Activated T-cell treated with anti-CD3 and anti-CD28 coated beads, Interleukin-2, amount 50 U/mL, for 72 hours (primary cell): ENCODE data around the gene COX14. TPM values are rescaled to one million over a fixed set of nuclear protein-coding genes. Genes with fewer than 3 reads are reported as not detected.

Source experiments
- ATAC-seq, 2 donors: fragments of 150-1000 bp; cut with Tn5 transposase; replicated peaks in 1 of 2; 2 replicates each; pipeline ENCODE4 v1.10.0; 2021; ENCODE audit warnings: moderate library complexity in 2 of 2, mild to moderate bottlenecking in 1 of 2
- DNase-seq, 2 donors: peaks; one replicate each; pipeline ENCODE4 v3.0.0; 2021 to 2022; ENCODE audit warnings: mixed read lengths in 1 of 2
- H3K27ac Mint-ChIP-seq: one replicate; pipeline ENCODE4 v1.8.0; 2022; ENCODE audit warnings: mild to moderate bottlenecking, moderate library complexity, mixed read lengths
- H3K27me3 Mint-ChIP-seq: one replicate; pipeline ENCODE4 v1.8.0; 2022; ENCODE audit warnings: low read depth, mixed read lengths
- H3K36me3 Mint-ChIP-seq, 2 donors: one replicate each; pipeline ENCODE4 v1.8.0; 2022; ENCODE audit warnings: mixed read lengths in 2 of 2, mild to moderate bottlenecking in 1 of 2; ENCODE audit not compliant: insufficient read depth in 2 of 2
- H3K4me1 Mint-ChIP-seq: one replicate; pipeline ENCODE4 v1.8.0; 2022; ENCODE audit warnings: low read depth, mixed read lengths
- H3K4me3 Mint-ChIP-seq, 2 donors: one replicate each; pipeline ENCODE4 v1.8.0; 2022; ENCODE audit warnings: mild to moderate bottlenecking in 2 of 2, mixed read lengths in 2 of 2, moderate library complexity in 2 of 2
- H3K9me3 Mint-ChIP-seq, 2 donors: one replicate each; pipeline ENCODE4 v1.8.0; 2022; ENCODE audit warnings: mixed read lengths in 2 of 2
- total RNA-seq, 2 donors: library from RNA; stranded (reverse); gene quantifications; one replicate each; pipeline ENCODE4 v1.2.3, GENCODE V29; 2022

COX14 gene
- total RNA-seq, 2 donors from 2014 or later = 41.5 to 50.1 TPM

GRCh38 chr12:50105913-50106450 lies 6.1 kb upstream of the COX14 start:
- Mint-ChIP-seq H3K4me3 (no peak overlapping the region), H3K27ac (no peak overlapping the region), H3K36me3 (no peaks in the 10 kb centered on the region), H3K4me1 (peaks cover 15% of the 10 kb centered on the region), H3K27me3 (peaks cover 7% of the 10 kb centered on the region), H3K9me3 (no peaks in the 10 kb centered on the region)
- ATAC-seq (no peak), DNase-seq (no peak)

GRCh38 chr12:50106907-50107306 lies 5.1 kb upstream of the COX14 start:
- H3K4me1 Mint-ChIP-seq = peaks cover 22% of the 10 kb centered on the region
- no peak overlapping the region for H3K4me3 Mint-ChIP-seq
- H3K27me3 Mint-ChIP-seq = peaks cover 7% of the 10 kb centered on the region
- ATAC-seq = no peak
- no peaks in the 10 kb centered on the region for H3K9me3 Mint-ChIP-seq
- no peaks in the 10 kb centered on the region for H3K36me3 Mint-ChIP-seq
- DNase-seq = no peak
- no peak overlapping the region for H3K27ac Mint-ChIP-seq

GRCh38 chr12:50107416-50108268 lies 4.4 kb upstream of the COX14 start:
- peaks cover 7% of the 10 kb centered on the region for H3K27me3 Mint-ChIP-seq
- DNase-seq = no peak
- H3K9me3 Mint-ChIP-seq = no peaks in the 10 kb centered on the region
- H3K27ac Mint-ChIP-seq = no peak overlapping the region
- H3K4me1 Mint-ChIP-seq = peaks cover 22% of the 10 kb centered on the region
- H3K36me3 Mint-ChIP-seq = peaks cover 4% of the 10 kb centered on the region in 2 donors
- no peak for ATAC-seq
- no peak overlapping the region for H3K4me3 Mint-ChIP-seq

GRCh38 chr12:50109319-50109718 lies 2.7 kb upstream of the COX14 start:
- H3K4me3 Mint-ChIP-seq = no peak overlapping the region
- ATAC-seq = no peak
- peaks cover 7% of the 10 kb centered on the region for H3K27me3 Mint-ChIP-seq
- peaks cover 27% of the 10 kb centered on the region for H3K4me1 Mint-ChIP-seq
- H3K9me3 Mint-ChIP-seq = no peaks in the 10 kb centered on the region
- DNase-seq = no peak
- H3K27ac Mint-ChIP-seq = no peak overlapping the region
- peaks cover 4 to 6% of the 10 kb centered on the region in 2 donors for H3K36me3 Mint-ChIP-seq

- Mint-ChIP-seq H3K27ac (peak overlapping the region; percentile 4), H3K27me3 (peaks cover 7% of the 10 kb centered on the region), H3K36me3 (peaks cover 6 to 8% of the 10 kb centered on the region in 2 donors), H3K4me1 (peaks cover 29% of the 10 kb centered on the region), H3K4me3 (peak overlapping the region; percentile 25 to 64), H3K9me3 (no peaks in the 10 kb centered on the region)
- no peak for ATAC-seq
- no peak for DNase-seq
These were observed 1.8 kb upstream of the COX14 start for GRCh38 chr12:50110127-50110761.

GRCh38 chr12:50110762-50111351 lies 1.2 kb upstream of the COX14 start:
- Mint-ChIP-seq H3K9me3 (no peaks in the 10 kb centered on the region), H3K27ac (no peak overlapping the region), H3K36me3 (peaks cover 6 to 13% of the 10 kb centered on the region in 2 donors), H3K4me3 (peak overlapping the region; percentile 92 to 98), H3K27me3 (peaks cover 2% of the 10 kb centered on the region), H3K4me1 (peaks cover 35% of the 10 kb centered on the region)
- ATAC-seq (no peak), DNase-seq (no peak)

- Mint-ChIP-seq H3K36me3 (peaks cover 6 to 14% of the 10 kb centered on the region in 2 donors), H3K27me3 (no peaks in the 10 kb centered on the region), H3K4me3 (peak overlapping the region; percentile 92 to 98), H3K9me3 (no peaks in the 10 kb centered on the region), H3K27ac (peak overlapping the region; percentile 88), H3K4me1 (peaks cover 40% of the 10 kb centered on the region)
- DNase-seq = no peak
- peak in 1 of 2 donors; percentile 0 for ATAC-seq
These were observed 692 bp upstream of the COX14 start for GRCh38 chr12:50111395-50111692.

- Mint-ChIP-seq H3K4me3 (peak overlapping the region; percentile 92 to 98), H3K36me3 (peaks cover 6 to 14% of the 10 kb centered on the region in 2 donors), H3K4me1 (peaks cover 51% of the 10 kb centered on the region), H3K27ac (peak overlapping the region; percentile 86), H3K27me3 (no peaks in the 10 kb centered on the region), H3K9me3 (no peaks in the 10 kb centered on the region)
- no peak for ATAC-seq
- no peak for DNase-seq
These were observed 601 bp downstream of the COX14 start for GRCh38 chr12:50112456-50113218.

- Mint-ChIP-seq H3K4me1 (peaks cover 34% of the 10 kb centered on the region), H3K9me3 (no peaks in the 10 kb centered on the region), H3K27ac (peak overlapping the region; percentile 24), H3K27me3 (no peaks in the 10 kb centered on the region), H3K36me3 (peaks cover 14 to 15% of the 10 kb centered on the region in 2 donors), H3K4me3 (no peak overlapping the region)
- ATAC-seq = no peak
- no peak for DNase-seq
These were observed 5.1 kb downstream of the COX14 start for GRCh38 chr12:50117057-50117622.

- peaks cover 7 to 10% of the 10 kb centered on the region in 2 donors for H3K36me3 Mint-ChIP-seq
- no peak overlapping the region for H3K27ac Mint-ChIP-seq
- no peak overlapping the region for H3K4me3 Mint-ChIP-seq
- peak in 1 of 2 donors; percentile 13 for ATAC-seq
- peaks cover 25% of the 10 kb centered on the region for H3K4me1 Mint-ChIP-seq
- no peaks in the 10 kb centered on the region for H3K27me3 Mint-ChIP-seq
- H3K9me3 Mint-ChIP-seq = no peaks in the 10 kb centered on the region
- DNase-seq = no peak
These were observed 7.4 kb downstream of the COX14 start for GRCh38 chr12:50119387-50119786.

- no peak for DNase-seq
- Mint-ChIP-seq H3K27me3 (no peaks in the 10 kb centered on the region), H3K9me3 (no peaks in the 10 kb centered on the region), H3K4me1 (peaks cover 28% of the 10 kb centered on the region), H3K36me3 (peaks cover 4 to 8% of the 10 kb centered on the region in 2 donors), H3K27ac (no peak overlapping the region), H3K4me3 (no peak overlapping the region)
- no peak for ATAC-seq
These were observed 8.5 kb downstream of the COX14 start for GRCh38 chr12:50120521-50120920.

- H3K4me1 Mint-ChIP-seq = peaks cover 28% of the 10 kb centered on the region
These were observed 8.9 kb downstream of the COX14 start for GRCh38 chr12:50120953-50121352.

More at GRCh38 chr12:50120953-50121352, 8.9 kb downstream of the COX14 start:
- ATAC-seq (no peak), DNase-seq (no peak)
- Mint-ChIP-seq H3K4me3 (no peak overlapping the region), H3K9me3 (no peaks in the 10 kb centered on the region), H3K36me3 (peaks cover 4 to 8% of the 10 kb centered on the region in 2 donors), H3K27me3 (no peaks in the 10 kb centered on the region), H3K27ac (no peak overlapping the region)
